Kidney glomerular epithelial cell (primary cell): Measurements from ENCODE around the gene HIRIP3.
"Not testable (repeated sequence)": the region's sequence is repeated elsewhere in the genome, so short reads cannot be mapped to it uniquely, and the experiment has no call there.

ENCODE experiments used
- DNase-seq: peaks from one replicate; lab custom pipeline; 2025; lab: John Stamatoyannopoulos, UW

HIRIP3 gene, protein sequence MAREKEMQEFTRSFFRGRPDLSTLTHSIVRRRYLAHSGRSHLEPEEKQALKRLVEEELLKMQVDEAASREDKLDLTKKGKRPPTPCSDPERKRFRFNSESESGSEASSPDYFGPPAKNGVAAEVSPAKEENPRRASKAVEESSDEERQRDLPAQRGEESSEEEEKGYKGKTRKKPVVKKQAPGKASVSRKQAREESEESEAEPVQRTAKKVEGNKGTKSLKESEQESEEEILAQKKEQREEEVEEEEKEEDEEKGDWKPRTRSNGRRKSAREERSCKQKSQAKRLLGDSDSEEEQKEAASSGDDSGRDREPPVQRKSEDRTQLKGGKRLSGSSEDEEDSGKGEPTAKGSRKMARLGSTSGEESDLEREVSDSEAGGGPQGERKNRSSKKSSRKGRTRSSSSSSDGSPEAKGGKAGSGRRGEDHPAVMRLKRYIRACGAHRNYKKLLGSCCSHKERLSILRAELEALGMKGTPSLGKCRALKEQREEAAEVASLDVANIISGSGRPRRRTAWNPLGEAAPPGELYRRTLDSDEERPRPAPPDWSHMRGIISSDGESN

DNA sequence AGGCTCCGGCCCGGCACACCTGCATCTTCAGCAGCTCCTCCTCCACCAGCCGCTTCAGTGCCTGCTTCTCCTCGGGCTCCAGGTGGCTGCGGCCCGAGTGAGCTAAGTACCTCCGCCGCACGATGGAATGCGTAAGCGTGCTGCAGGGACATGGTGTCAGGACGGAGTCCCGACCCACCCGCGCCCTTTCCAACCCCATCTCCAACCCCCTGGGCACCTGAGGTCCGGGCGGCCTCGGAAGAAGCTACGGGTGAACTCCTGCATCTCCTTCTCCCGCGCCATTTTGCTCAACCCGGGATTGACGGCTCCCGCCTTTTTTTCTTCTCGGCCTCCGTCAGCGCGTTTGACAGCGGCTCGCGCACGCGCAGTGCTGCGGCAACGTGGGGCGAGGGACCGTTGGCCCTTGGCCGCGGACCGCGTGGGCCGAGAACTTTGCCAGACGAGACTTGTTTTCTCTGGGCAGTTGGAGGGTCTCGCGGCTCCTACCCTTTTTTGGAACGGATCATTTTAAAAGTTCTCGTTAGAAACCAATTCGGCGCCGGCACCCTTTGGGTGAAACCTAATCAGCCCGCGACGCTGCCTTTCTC, at the start of gene HIRIP3:
Gene HIRIP3 (minus strand): TSS at position 294 of the 587 bp plus-strand sequence. CDS start 12 bp downstream, at position 282.
- peak; percentile 43 for DNase-seq

GRCh38 chr16:30041841-30042240, 46.4 kb upstream of the HIRIP3 start:
- no peak for DNase-seq

DNA sequence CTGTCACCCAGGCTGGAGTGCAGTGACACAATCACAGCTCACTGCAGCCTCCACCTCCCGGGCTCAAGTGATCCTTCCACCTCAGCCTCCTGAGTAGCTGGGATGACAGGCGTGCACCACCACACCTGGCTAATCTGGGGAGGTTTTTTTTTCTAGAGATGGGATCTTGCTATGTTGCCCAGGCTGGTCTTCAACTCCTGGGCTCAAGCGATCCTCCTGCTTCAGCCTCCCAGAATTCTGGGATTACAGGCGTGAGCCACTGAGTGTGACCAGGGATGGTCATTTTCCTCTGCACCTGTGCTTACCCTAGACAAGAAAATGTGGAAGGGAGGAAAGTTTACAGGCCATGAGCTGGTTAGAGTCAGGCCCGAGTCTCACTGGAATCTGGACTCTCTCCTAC, 45.3 kb upstream of the HIRIP3 start:
- not testable (repeated sequence) for DNase-seq

GRCh38 chr16:30040221-30040620, 44.8 kb upstream of the HIRIP3 start:
- no peak for DNase-seq

GRCh38 chr16:30033270-30033669, 37.9 kb upstream of the HIRIP3 start:
- peak; percentile 41 for DNase-seq

DNA sequence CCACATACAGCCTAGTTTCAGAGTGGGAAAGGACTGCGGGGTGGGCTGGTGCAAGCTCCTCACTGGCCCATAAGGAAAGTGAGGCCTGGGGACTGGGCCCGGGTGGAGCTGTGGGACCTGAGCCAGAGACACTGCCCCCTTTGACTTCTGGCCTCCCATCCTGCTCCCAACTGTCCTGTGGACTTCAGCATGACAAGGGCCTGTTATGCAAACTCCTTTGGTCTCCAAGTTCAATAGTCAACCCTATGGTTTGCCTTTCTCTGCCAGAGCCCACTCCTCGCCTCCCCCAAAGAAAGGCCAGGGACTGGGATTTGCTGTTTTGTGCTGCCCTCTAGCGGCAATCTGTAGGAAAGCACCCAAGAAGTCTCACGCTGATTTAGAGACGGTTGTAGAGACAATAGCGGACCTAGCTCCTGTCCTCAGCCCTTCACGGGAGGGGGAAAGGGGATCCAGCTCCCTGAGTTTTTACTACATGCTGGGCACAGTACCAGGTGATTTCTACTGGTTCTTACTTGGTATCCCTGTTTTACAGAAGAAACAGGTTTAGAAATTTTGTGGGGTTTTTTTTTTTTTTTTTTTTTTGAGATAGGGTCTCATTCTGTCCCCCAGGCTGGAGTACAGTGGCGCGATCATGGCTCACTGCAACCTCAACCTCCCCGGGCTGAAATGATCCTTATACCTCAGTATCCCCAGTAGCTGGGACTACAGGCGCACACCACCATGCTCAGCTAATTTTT, 36.8 kb upstream of the HIRIP3 start:
- peak; percentile 28 for DNase-seq

DNA sequence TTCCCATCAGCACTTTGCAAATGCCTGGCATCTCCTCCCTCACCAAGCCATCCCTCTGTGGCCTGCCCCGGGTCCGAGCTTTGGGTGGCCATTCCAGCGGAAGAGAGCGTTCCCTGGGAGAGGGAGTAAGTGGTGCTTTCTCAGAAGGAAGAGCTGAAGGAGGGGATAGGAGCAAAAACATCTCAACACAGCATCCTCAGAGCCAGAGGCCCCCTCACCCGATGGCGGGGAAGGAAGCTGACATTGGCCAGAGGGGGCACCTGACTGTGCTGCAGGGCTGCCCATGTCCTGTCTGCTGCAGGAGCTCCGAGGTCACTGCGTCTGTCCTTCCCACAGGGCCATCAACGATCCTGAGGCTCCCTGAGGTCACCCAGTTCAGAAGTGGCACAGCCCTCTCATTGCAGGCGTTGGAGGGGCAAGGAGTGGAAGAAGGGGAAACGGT, 36.1 kb upstream of the HIRIP3 start:
- no peak for DNase-seq

- no peak for DNase-seq
These were observed 35.5 kb upstream of the HIRIP3 start, which contains the start of gene TLCD3B for GRCh38 chr16:30030841-30031413. TLCD3B (minus strand) TSS chr16:30031271; CDS start chr16:30030527, 744 bp downstream.

- no peak for DNase-seq
These were observed 34.7 kb upstream of the HIRIP3 start for GRCh38 chr16:30030011-30030685.

DNA sequence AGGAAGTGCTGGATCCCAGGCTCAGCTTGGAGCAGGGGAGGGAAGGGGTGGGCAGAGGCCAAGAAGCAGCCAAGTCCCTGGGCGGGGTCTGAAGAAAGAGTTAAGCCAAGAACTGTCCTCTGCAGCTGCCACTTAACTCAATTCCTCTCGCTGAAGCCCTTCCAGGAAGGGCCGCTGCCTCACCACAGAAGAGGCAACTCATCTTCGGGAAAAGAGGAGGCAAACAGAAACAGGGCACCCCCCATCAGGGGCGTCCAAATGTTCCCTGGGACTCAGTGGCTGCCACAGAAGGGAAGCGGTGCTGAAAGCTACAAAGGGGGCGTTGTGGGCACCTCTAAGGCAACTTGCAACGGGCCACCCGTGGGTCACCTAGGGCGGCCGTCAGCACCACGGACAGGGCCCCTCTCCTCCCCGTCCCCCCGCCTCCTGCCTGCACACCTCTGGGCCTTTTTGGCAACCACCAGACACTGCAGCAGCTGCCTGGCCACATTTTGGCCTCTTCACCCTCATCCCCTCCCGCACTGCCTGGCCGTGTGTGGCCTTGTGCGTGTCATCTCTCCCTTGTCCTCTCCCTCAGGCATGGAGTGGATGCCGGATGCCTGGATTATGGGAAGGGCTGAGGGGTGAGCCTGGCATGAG, 33.1 kb upstream of the HIRIP3 start:
- no peak for DNase-seq

DNA sequence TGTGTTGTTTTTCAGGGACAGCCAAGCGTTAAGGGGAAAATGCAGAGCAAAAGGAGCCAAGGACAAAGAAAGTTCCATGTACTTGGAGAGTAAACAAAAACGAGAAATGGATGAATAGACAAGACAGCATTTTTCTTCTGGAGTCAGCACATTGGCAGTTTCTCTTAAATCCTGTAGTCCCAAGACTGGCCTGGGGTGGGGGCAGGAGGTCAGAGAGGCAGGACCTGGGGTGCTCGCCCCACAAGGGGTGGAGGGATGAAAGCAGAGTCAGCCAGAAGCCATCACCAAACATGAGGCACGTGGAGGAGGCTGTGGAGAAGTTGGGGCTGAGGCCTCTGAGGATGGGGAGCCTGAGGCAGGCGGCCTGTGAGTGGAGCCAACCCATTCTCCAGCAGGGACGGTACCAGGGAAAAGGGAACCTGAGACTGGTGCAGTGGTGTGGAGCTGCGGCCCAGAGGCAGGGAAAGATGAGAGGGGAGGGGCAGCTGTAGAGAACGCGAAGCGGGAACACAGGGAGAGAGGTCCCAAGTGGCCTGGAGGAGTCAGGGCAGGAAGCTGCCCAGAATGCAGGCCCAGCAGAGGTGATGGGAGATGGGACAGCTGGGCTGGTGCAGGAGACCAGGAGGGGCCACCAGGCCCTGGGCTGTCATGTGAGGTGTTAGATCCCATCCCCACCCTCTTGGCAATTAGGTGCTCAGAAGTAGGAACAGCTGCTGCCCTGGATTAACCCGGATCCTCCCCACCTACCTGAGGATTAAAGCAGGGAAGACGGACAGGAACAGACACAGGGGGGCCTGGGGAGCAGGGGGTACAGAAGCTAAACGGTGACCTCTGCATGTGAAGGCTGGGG, 32.4 kb upstream of the HIRIP3 start:
- DNase-seq = no peak

DNA sequence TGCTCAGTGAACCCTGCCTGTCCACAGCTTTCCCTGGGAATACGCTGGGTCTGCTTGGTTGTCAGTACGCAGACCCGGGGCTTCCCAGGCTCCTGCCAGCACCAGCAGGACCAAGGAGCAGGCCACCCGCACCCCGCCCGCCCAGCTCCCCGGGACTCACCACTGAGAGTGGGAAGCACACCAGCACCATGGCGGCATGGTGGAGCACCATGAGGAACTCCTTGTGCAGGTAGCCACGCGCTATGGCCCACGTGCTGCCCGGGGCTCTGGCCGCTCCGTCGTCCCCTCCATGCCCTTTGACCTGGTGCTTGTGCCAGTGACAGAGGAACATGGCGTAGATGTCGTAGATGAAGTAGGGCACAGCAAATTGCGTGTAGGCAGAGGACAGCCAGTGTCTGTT, 31.0 kb upstream of the HIRIP3 start:
- no peak for DNase-seq

GRCh38 chr16:30025574-30025973, 30.2 kb upstream of the HIRIP3 start:
- no peak for DNase-seq

GRCh38 chr16:30025156-30025555, 29.7 kb upstream of the HIRIP3 start:
- DNase-seq = no peak

- DNase-seq = no peak
These were observed 29.0 kb upstream of the HIRIP3 start for GRCh38 chr16:30024451-30024850.

- DNase-seq = no peak
These were observed 28.2 kb upstream of the HIRIP3 start for GRCh38 chr16:30023586-30023985.

DNA sequence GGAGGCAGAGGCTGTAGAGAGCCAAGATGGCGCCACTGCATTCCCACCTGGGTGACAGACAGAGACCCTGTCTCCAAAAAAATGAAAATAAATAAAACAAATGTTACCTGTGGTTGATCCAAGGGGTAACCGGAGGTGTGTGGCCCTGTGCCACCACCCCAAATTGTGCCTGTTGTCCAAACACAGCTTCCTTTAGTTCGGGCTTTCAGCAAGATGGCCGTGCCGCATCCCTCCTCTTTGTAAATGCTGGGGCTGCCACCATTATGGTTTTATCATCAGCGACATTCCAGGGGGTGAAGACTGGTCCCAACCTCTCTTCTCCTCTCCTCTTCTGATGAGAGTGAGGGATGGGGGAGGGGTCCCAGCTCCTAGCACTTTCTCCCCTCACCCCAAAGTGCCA, 27.5 kb upstream of the HIRIP3 start, which contains the start of gene C16orf92:
Gene C16orf92 (plus strand): TSS at position 312 of the 400 bp plus-strand sequence. CDS start 143 bp downstream, outside the sequence.
- DNase-seq = no peak

GRCh38 chr16:30018731-30019158, 23.3 kb upstream of the HIRIP3 start:
- DNase-seq = no peak

DNA sequence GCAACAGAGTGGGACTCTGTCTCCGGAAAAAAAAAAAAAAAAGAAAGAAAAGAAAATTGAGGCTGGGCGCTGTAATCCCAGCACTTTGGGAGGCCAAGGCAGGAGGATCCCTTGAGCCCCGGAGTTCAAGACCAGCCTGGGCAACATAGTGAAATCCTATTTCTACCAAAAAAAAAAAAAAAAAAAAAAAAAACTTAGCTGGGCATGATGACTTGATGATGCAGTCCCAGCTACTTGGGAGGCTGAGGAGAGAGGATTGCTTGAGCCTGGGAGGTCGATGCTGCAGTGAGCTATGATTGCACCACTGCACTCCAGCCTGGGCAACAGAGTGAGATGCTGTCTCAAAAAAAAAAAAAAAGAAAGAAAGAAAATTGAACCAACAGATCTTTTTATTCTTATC, 22.5 kb upstream of the HIRIP3 start:
- DNase-seq = not testable (repeated sequence)

DNA sequence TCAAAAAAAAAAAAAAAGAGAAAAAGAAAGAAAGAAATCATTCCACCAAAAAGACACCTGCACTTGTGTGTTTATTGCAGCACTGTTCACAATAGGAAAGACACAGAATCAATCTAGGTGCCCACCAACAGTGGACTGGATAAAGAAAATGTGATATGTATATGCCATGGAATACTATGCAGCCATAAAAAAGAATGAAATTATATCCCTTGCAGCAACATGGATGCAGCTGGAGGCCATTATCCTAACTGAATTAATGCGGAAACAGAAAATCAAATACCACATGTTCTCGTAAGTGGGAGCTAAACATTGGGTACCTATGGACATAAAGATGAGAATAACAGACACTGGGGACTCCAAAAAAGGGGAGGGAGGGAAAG, 21.9 kb upstream of the HIRIP3 start:
- DNase-seq = no peak
